IPS-NIHi7 (cell line): ENCODE results near the gene FAM107B.

Experiments
- DNase-seq: peaks from one replicate; pipeline ENCODE4 v3.0.0; 2012; ENCODE audit warnings: mixed read lengths; ENCODE audit errors: extremely low spot score

The FAM107B gene

GRCh38 chr10:14535457-14536130 lies 239.1 kb downstream of the FAM107B start:
- DNase-seq, result no peak

- no peak for DNase-seq
Observed at GRCh38 chr10:14534152-14534551, 240.5 kb downstream of the FAM107B start.

DNA sequence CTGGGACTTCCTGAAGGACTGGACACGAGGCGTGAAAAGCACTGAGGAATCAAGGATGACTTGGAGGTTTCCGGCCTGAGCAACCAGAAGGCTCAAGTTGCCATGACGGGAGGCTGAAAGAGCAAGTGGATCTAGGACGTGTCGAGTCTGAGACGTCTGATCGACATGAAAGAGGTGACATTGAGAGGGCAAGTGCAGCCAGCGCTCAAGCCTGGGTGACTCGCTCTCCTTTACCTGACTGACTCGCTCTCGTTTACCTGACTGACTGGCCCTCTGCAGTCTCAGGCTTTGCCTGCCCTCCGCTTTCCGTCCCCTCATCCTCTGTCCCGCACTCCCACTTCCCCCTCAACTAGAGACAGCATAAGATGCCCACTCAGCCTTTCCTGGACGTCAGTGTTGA lies 241.4 kb downstream of the FAM107B start:
- no peak for DNase-seq

DNA sequence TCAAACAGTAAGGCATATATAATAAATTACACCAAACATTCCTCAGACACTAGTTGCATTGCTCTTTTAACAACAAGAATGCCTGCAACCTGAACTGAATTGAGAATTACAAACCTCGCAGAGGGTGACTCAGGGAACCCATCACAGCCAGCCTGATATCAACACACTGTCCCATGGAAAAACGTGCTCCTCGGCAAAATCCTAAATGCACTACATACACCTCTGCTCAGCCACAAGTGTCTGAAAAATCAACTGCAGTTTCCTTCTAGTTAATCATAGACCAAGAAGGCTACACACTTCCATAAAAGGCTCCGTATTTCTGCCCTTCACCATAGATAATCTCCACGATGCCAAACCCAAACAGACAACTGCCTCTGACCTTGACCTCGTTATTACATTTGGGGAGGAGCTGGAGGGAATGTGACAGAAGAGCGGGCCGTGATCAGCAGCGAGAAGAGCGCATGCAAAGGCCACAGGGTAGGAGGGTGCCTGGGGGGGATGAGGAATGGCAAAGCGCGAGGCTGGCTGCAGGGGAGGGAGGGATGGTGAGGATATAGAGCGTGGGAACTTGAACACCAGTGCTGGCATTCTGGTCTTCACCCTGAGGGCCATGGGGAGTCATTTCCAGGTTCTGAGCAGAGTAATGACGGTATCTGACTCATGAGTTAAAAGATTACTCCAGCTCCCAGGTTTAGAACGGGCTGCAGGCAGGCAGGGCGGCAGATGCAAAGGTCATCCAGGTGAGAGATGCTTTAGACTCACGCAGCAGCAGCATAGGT lies 242.0 kb downstream of the FAM107B start:
- no peak for DNase-seq

DNA sequence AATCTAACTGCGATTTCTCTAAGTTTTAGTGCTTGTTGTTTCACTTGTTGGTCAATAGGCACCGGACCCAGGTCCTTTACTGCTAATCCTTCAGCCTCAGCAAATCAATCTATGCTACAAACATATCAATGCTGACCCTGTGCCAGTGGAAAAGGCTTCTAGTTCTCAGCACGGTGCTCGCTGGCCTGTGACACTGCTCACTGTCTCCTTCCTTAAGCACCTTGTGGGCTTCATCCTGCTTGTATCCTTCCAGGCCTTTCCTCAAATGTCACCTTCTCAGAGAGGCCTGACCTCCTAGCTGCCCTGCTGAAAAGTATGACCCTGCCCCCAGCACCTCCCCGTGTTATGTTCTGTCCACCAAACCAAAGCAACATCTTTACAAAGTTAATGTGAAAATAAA lies 242.7 kb downstream of the FAM107B start:
- no peak for DNase-seq

DNA sequence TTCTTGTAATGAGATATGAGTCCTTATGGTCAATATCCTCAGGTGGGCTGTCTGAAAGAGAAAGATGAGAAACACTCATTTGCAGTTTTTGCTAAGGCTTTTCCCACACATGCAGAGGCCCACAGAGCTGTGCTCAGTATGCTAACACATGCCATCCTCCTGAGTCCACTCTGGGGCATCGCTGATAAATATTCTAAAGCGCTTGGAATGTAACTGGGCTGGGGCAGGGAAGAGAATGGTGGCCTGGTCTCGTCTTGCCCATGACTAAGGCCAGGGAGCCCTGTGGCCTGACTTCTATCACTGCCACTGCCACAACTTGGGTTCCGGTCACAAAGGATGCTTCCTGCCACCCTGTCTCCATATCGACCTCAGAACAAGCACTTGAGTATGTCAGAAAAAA lies 244.2 kb downstream of the FAM107B start:
- DNase-seq, result no peak

- no peak for DNase-seq
Observed at GRCh38 chr10:14529351-14529750, 245.3 kb downstream of the FAM107B start.

DNA sequence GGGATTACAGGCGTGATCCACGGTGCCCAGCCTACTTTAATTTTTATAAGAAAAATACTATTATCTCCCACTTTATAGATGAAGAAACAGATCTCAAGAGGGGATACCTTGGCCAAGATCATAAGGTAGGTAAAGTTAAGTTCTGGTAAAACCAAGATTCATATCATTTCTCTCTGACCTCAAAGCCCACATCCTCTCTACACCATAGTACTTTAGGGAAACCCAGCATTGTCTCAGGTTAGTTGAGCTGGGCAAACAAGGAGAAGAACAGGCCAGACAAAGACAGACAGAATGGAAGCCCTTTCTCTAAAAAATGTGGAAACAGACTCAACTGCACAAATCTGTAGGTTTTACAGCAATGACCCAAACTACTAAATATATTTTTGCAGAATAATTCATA lies 246.2 kb downstream of the FAM107B start:
- no peak for DNase-seq

DNA sequence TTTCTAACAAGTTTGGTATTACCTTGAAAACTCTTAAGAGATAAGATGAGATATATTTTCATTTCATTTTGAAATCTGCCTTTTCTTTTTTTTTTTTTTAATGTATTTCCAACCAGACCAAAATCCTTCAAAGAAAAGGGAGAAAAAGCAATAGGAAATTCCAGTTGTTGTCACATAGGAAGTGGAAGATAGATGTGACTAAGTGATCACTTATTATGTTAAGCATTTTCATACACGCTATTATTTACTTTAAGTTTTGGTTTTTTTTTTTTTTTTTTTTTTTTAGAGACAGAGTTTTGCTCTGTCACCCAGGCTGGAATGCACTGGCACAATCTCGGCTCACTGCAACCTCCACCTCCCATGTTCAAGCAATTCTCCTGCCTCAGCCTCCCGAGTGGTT lies 246.8 kb downstream of the FAM107B start:
- no peak for DNase-seq

DNA sequence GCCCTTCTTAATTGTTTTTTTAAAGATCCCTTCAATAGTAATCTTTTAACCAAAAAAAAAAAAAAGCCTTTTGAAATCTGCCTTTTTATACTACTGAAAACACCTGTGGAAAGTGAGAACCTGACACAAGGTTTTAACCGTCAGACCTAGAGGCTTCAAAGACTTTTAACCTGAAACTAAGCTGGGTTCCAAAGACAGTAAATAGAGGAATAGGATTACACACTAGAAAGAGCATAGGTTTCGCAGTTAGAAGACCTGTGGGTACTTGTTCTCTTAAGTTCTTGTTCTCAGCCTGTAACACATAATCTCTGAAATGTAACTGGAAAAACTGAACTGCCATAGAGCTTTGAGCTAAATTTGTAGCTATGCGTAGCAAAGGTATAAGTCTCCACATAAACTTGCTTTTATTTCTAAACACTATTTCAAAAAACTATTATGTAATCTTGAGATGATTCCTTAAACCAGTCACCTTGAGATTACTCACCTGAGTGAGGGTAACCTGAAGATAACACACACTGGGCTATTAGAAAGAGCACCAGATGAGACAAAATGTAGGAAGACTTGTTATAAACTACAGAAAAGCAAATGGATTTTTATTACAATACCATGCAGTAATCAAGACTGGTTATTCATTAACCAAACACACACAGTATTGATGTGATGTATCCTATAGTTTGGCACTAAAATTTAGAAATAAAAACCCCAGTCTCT lies 247.4 kb downstream of the FAM107B start:
- no peak for DNase-seq

DNA sequence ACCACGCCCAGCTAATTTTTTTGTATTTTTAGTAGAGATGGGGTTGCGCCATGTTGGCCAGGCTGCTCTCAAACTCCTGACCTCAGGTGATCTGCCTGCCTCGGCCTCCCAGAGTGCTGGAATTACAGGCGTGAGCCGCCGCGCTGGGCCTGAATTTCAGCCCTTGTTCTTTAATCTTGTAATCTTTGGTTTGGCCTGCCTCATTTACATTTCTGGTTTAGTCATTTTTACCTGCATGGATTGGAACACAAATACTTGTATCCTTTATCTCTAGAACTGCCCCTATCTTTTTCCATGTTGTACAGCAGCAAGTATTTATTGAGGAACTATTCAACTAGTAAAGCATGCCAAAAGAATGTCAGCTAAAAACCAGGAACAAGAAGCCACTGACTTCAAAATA lies 248.4 kb downstream of the FAM107B start:
- no peak for DNase-seq

- no peak for DNase-seq
Observed at GRCh38 chr10:14524691-14525324, 249.9 kb downstream of the FAM107B start.

DNA sequence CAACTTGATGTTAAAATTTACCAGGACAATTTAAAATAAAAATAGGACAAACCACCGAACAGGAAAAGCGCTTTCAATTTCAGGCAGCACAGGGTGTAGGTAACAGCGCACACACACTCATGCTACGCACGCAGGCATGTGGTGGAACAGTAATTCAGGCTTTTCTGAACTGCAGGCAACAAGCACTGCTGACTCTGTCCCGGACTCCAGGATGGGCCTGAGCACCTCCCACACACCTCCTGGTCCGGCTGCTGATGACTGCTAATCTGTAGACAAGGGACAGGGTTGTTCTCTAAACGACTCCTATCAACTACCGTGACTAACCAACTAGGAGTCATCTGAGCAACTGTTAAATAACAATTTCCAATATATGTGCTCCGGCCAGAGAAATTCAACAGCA lies 251.4 kb downstream of the FAM107B start:
- no peak for DNase-seq

DNA sequence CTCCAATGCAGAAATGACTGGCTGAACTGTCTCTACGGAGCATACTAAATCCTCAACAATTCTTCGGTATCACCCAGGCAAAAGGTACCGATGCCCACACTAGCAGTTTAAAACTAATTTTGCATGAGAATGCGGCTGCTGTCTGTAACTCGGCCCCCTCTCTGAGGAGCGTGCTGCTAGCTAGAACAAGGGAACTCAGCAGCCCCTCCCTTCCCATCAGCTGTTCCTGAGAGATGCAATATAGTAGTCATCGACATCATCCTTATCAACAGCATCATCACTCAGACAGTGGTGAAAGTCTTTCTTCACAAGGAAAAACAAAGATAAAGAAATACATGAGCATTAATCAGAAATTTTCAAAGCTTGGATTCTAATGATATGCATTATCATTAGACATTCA lies 254.9 kb downstream of the FAM107B start:
- no peak for DNase-seq

GRCh38 chr10:14518149-14518548 lies 256.5 kb downstream of the FAM107B start:
- DNase-seq, result no peak

GRCh38 chr10:14513123-14513522 lies 261.6 kb downstream of the FAM107B start:
- DNase-seq, result no peak

DNA sequence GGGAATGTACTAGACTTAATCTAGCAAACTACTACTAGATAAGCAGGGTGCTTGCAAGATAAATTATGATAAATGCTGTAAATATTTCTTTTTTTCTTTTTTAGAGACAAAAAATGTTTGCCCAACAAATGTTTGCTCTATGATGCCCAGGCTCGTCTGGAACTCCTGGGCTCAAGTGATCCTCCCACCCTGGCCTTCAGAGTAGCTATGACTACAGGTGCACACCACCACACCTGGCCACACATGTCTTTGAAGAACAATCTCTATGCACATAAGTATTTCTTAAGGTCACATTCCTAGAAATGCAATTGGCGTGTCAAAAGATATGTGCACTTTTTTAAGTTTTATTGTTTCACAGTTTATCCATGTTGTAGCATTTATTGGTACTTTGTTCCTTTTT lies 264.4 kb downstream of the FAM107B start:
- DNase-seq, result no peak

DNA sequence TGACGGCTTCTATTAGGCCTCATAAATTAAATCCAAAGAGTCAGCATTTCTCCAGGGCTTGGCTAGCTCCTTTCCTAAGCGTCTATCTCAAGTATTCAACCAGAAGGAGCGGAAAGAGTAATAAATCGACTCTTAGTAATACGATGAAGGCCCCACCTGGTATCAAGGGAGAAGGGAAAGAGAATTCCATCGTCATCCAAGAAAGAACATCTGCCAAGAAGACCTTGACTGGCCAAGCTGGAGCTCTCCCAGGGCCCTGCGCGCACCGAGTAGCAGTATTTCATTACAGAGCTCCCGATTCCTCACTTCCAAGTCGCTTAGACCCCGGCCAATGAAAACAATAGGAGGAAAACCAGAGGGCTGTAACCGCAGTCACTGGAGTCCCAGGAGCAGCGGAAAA lies 266.0 kb downstream of the FAM107B start:
- no peak for DNase-seq

DNA sequence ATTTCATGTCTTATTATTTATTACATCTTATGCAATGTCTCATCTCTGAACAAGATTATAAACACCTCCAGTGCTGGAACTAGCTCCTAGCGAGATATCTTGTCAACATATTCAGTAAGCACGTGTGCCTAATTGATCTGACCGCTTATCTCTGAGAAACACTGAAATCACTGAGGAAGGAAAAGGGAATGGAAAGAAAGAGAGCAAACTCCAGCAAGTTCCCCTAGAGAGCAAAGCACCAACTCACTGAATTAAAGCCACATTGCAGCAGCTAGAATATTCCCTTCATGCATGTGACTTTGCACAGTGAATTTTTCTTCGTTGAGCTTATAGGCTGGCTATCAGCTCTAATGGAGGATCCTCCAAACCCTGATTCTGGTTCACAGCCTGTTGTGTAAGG lies 266.9 kb downstream of the FAM107B start:
- no peak for DNase-seq

- no peak for DNase-seq
Observed at GRCh38 chr10:14507176-14507575, 267.5 kb downstream of the FAM107B start.

- DNase-seq, result no peak
Observed at GRCh38 chr10:14502431-14502830, 272.3 kb downstream of the FAM107B start.

DNA sequence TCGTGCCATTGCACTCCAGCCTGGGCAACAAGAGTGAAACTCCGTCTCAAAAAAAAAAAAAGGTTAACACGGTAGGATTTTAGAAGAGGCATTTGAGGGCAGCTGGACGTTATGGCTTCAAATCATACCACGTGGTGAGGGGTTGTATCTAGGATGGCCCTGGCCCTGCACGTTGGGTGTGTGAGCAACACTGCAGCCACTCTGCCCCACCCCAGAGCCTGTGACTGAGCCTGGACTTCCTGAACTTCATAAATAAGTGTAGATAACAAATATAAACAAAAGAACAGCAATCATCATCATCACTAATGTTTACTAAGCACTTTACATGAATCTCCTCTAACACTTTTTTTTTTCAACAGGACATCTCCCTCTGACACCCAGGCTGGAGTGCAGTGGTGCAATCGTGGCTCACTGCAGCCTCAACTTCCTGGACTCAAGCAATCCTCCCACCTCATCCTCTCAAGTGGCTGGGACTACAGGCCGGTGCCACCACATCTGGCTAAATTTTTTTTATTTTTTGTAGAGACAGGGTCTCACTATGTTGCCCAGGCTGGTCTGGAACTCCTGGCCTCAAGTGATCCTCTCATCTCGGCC lies 274.4 kb downstream of the FAM107B start:
- no peak for DNase-seq
